Uterus (tissue), 2 donors: ENCODE results near the gene NUDT4.

Experiments
- CTCF ChIP-seq, 4 experiments: fragments of 200-600 bp in 2 of 4; fragments of 450-650 bp in 2 of 4; sonication (generic) in 2 of 4; IDR thresholded peaks; one replicate each; pipeline ENCODE4 v1.5.1; 2016 to 2019; ENCODE audit warnings: antibody characterized with exemption in 4 of 4, mild to moderate bottlenecking in 2 of 4, moderate library complexity in 1 of 4
- POLR2A ChIP-seq, 2 donors: fragments of 450-650 bp; IDR thresholded peaks; one replicate each; pipeline ENCODE4 v1.6.1; 2016; ENCODE audit warnings: antibody characterized with exemption in 2 of 2, mild to moderate bottlenecking in 1 of 2, moderate library complexity in 1 of 2

- TF ChIP-seq POLR2A (IDR thresholded peaks at IDR 0.05) (no peak), CTCF (IDR thresholded peaks at IDR 0.05) (no peak)
These were observed 60.7 kb downstream of the NUDT4 start for GRCh38 chr12:93438266-93439050.
